WI38 (cell line): Measurements from ENCODE around the gene GSTK1.

Experiments used
- H3K4me3 ChIP-seq: 2 replicates; pipeline ENCODE4 v1.5.1; 2011; ENCODE audit warnings: low read depth, mild to moderate bottlenecking, control low read depth, low read length
- TF ChIP-seq, protein P1 (sequence below): IDR thresholded peaks from 2 replicates; pipeline ENCODE4 v1.5.1; 2012; ENCODE audit warnings: low read depth, mild to moderate bottlenecking, control low read depth, low read length

The GSTK1 gene

DNA sequence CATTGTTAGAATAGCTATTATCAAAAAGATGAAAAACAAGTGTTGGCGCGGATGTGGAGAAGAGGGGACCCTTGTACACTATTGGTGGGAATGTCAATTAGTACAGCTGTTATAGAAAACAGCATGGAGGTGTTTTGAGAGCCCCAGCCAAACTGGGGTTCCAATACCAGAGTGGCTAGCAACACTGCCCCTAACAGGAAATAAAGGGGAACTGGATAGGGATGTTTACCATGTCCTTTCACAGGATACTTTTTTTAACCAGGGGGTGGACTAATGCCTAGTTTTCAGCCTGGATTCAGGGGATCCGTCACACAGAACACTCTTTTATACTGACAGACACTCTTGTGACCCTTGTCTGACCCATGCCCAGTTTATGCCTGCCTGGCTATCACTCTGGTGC lies 6.9 kb upstream of the GSTK1 start:
- no peak overlapping the region for H3K4me3 ChIP-seq
- TF ChIP-seq, protein P1, sequence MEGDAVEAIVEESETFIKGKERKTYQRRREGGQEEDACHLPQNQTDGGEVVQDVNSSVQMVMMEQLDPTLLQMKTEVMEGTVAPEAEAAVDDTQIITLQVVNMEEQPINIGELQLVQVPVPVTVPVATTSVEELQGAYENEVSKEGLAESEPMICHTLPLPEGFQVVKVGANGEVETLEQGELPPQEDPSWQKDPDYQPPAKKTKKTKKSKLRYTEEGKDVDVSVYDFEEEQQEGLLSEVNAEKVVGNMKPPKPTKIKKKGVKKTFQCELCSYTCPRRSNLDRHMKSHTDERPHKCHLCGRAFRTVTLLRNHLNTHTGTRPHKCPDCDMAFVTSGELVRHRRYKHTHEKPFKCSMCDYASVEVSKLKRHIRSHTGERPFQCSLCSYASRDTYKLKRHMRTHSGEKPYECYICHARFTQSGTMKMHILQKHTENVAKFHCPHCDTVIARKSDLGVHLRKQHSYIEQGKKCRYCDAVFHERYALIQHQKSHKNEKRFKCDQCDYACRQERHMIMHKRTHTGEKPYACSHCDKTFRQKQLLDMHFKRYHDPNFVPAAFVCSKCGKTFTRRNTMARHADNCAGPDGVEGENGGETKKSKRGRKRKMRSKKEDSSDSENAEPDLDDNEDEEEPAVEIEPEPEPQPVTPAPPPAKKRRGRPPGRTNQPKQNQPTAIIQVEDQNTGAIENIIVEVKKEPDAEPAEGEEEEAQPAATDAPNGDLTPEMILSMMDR, result no peak

DNA sequence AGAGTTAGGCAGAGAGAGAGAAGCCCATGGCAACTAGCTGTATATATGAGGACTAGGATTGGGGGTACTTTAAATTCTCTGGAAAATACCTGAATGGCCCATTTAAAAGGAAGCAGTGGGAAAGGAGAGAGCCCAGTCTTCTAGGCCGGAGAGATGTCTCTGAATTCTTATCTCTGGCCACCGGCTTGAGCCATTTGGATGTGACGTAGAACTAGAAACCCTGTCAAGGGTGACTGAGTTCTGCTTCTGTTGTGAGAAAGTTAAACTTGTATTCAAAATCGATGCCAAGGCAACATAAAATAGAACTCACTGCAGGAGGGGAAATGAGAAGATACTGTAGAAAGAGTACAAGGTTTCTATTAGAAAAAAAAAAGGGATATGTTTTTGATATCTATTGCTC lies 6.3 kb upstream of the GSTK1 start:
- TF ChIP-seq, protein P1, result no peak
- H3K4me3 ChIP-seq, result no peak overlapping the region

DNA sequence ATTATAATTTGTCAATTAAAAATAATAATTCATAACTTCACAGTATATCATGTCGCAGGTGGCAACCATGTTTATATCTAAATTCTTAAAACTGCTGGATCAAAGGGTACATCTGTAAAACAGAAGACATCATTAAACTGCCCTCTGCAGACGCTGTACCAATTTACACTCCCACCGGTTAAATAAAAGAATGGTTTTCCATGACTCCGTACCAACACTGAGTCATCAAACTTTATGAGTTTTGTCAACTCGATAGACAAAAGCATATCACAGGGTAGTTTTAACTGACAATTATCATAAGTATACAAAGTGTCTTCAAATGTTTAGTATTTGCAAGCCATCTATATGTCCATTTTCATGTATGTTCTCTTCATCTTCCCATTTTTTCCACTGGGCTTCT lies 5.7 kb upstream of the GSTK1 start:
- TF ChIP-seq, protein P1, result no peak
- H3K4me3 ChIP-seq, result no peak overlapping the region

DNA sequence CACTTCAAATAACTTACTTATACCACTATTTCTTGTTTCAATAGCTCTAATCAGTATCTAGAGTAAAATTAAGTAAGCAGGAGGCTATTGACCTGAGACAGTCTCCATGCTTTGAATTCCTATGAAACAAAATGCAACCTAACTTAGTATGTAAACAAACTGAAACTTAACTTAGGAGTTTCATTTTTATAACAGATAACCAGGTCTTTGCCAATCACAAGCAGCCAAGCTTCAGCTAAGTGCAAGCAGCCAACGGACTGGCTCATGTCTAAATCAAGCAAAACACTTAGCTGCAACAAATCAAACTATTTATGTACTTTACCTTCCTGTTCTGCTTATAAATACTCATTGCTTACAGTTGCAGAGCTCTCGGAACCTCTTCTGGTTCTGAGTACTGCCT lies 4.4 kb upstream of the GSTK1 start:
- H3K4me3 ChIP-seq, result no peak overlapping the region
- TF ChIP-seq, protein P1, result no peak

DNA sequence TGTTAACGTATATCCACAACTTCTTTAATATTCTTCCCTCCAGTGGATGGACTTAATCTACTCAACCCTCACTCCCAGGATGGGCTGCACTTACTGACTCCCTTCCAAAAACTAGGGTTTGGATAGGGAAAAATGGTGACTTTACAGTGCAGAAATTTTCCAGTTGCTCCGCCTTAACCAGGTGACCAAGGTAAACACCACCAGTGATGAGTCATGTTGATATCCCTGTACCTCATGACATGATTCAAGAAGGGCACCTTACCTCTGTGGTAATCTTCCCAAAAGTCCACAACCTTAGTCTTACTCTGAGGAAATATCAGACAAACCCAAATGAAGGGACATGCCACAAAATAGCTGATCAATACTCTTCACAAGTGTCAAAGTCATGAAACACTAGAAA lies 3.5 kb upstream of the GSTK1 start:
- no peak overlapping the region for H3K4me3 ChIP-seq
- TF ChIP-seq, protein P1, result no peak

DNA sequence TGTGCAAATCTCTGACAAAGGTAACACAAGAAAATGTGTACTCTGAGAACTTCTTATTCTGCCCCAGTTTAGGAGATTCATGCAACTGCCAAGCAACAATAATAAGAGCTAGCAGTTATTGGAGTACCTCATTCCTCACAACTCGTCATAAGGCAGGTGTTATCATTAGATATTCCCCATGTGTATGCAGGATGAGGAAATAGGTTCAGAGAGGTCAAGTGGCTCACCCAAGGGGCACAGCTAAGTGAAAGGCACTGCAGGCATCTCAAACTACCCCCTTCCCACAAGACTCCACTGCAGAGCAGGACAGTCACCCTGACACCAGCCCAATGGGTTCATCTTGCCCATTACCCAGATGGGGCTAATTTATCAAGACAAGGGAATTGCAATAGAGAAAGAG lies 1.3 kb upstream of the GSTK1 start:
- no peak overlapping the region for H3K4me3 ChIP-seq
- TF ChIP-seq, protein P1, result no peak

DNA sequence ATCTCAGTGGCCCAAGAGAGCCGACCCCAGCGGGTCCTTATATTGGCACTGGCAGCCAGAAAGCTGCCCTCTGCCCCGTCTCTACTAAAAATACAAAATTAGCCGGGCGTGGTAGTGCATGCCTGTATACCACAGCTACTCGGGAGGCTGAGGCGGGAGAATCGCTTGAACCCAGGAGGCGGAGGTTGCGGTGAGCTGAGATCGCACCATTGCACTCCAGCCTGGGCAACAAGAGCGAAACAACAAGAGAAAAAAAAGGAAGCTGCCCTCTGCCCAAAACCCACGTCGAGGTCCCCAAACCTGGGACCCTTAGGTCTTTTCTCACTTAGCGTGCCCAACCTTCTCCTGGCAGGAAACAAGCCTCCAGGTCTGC lies 941 bp downstream of the GSTK1 start:
- H3K4me3 ChIP-seq, result peak overlapping the region; percentile 87

DNA sequence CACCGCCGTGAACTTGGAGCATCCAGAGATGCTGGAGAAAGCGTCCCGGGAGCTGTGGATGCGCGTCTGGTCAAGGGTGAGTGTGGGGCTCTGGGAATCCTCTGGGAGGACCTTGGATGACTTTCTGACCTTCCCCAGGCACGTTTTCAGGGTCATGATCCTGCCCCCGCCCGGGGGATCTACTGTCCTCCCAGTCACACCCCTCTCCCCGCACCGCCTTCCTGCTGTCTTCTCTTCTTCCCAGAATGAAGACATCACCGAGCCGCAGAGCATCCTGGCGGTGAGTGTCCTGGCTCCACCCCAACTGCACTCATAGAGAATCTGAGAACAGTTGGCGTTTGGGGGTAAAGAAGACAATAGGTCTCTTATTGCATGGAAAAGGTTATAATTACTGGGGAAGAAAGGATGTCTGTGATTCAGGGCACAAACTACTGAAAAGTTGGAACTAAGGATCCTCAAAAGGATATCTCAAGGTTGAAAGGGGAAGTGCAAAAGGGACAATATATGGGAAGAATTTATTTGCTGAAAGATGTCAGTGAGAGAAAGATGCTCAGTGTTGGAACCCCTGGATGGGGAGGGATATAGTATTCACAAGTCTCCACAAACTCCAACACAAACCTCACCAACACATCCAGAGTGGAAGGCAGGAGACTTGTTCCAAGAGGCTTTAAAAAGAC lies 1.9 kb downstream of the GSTK1 start:
- TF ChIP-seq, protein P1, result no peak
- H3K4me3 ChIP-seq, result no peak overlapping the region
